ENCODE measurements around the gene LURAP1L. TPM values are rescaled to one million over a fixed set of nuclear protein-coding genes. Genes with fewer than 3 reads are reported as not detected.

The LURAP1L gene
- total RNA-seq, 2 donors from 2014 or later: not detected

- Mint-ChIP-seq H3K36me3 (ENCODE audit: low read depth) (no peaks in the 10 kb centered on the region), H3K27ac (no peak overlapping the region), H3K4me1 (no peaks in the 10 kb centered on the region), H3K27me3 (no peaks in the 10 kb centered on the region), H3K4me3 (no peak overlapping the region), H3K9me3 (peaks cover 13% of the 10 kb centered on the region)
- ATAC-seq (replicated peaks): no peak
These were observed 39.4 kb downstream of the LURAP1L start for GRCh38 chr9:12813960-12814876.

GRCh38 chr9:12814877-12815237, 40.0 kb downstream of the LURAP1L start:
- Mint-ChIP-seq H3K9me3 (peaks cover 10% of the 10 kb centered on the region), H3K36me3 (ENCODE audit: low read depth) (no peaks in the 10 kb centered on the region), H3K4me3 (no peak overlapping the region), H3K27ac (no peak overlapping the region), H3K4me1 (no peaks in the 10 kb centered on the region), H3K27me3 (no peaks in the 10 kb centered on the region)
- no peak for ATAC-seq (replicated peaks)

DNA sequence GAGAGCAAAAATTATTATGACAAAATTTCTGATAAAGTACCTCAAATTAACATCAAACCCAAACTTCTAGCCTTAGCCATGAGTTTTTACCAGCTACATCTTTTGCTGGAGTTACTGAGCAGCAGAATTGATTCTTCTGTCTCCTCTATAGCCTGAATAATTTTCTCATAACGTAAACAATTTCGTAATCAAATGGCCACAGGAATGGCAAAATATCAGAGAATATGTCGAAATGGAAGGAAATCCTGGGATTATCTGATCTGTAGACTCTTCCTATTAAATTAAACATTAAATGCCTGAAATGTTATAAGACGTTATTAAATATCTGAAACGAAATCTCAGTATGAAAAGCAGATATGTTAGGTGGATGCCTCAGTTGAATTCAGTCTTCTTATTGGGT, 41.1 kb downstream of the LURAP1L start:
- ATAC-seq (replicated peaks): no peak
- Mint-ChIP-seq H3K27me3 (no peaks in the 10 kb centered on the region), H3K36me3 (ENCODE audit: low read depth) (no peaks in the 10 kb centered on the region), H3K4me1 (no peaks in the 10 kb centered on the region), H3K9me3 (peaks cover 10% of the 10 kb centered on the region), H3K27ac (no peak overlapping the region), H3K4me3 (no peak overlapping the region)

GRCh38 chr9:12816656-12817101, 41.9 kb downstream of the LURAP1L start:
- no peak overlapping the region for H3K4me3 Mint-ChIP-seq
- H3K27ac Mint-ChIP-seq: no peak overlapping the region
- no peak for ATAC-seq (replicated peaks)
- H3K27me3 Mint-ChIP-seq: no peaks in the 10 kb centered on the region
- no peaks in the 10 kb centered on the region for H3K36me3 Mint-ChIP-seq (ENCODE audit: low read depth)
- no peaks in the 10 kb centered on the region for H3K4me1 Mint-ChIP-seq
- peaks cover 10% of the 10 kb centered on the region for H3K9me3 Mint-ChIP-seq

GRCh38 chr9:12817702-12818101, 42.9 kb downstream of the LURAP1L start:
- no peak overlapping the region for H3K4me3 Mint-ChIP-seq
- no peak overlapping the region for H3K27ac Mint-ChIP-seq
- no peak for ATAC-seq (replicated peaks)
- peaks cover 10% of the 10 kb centered on the region for H3K9me3 Mint-ChIP-seq
- H3K36me3 Mint-ChIP-seq (ENCODE audit: low read depth): no peaks in the 10 kb centered on the region
- no peaks in the 10 kb centered on the region for H3K4me1 Mint-ChIP-seq
- H3K27me3 Mint-ChIP-seq: no peaks in the 10 kb centered on the region

- Mint-ChIP-seq H3K36me3 (ENCODE audit: low read depth) (no peaks in the 10 kb centered on the region), H3K27ac (no peak overlapping the region)
These were observed 43.7 kb downstream of the LURAP1L start for GRCh38 chr9:12818431-12819000.

GRCh38 chr9:12819436-12820185, 44.8 kb downstream of the LURAP1L start:
- H3K4me1 Mint-ChIP-seq: no peaks in the 10 kb centered on the region
- no peak overlapping the region for H3K4me3 Mint-ChIP-seq
- H3K36me3 Mint-ChIP-seq (ENCODE audit: low read depth): no peaks in the 10 kb centered on the region
- no peak for ATAC-seq (replicated peaks)
- H3K27ac Mint-ChIP-seq: no peak overlapping the region
- H3K9me3 Mint-ChIP-seq: peaks cover 10% of the 10 kb centered on the region
- no peaks in the 10 kb centered on the region for H3K27me3 Mint-ChIP-seq

More at GRCh38 chr9:12818431-12819000, 43.7 kb downstream of the LURAP1L start:
- Mint-ChIP-seq H3K4me1 (no peaks in the 10 kb centered on the region), H3K4me3 (no peak overlapping the region), H3K27me3 (no peaks in the 10 kb centered on the region), H3K9me3 (peaks cover 10% of the 10 kb centered on the region)
- ATAC-seq (replicated peaks): no peak

GRCh38 chr9:12822111-12822510, 47.3 kb downstream of the LURAP1L start:
- H3K36me3 Mint-ChIP-seq (ENCODE audit: low read depth): no peaks in the 10 kb centered on the region
- ATAC-seq (replicated peaks): no peak
- no peak overlapping the region for H3K27ac Mint-ChIP-seq
- H3K9me3 Mint-ChIP-seq: peaks cover 3% of the 10 kb centered on the region
- H3K4me3 Mint-ChIP-seq: no peak overlapping the region
- no peaks in the 10 kb centered on the region for H3K4me1 Mint-ChIP-seq
- H3K27me3 Mint-ChIP-seq: no peaks in the 10 kb centered on the region

DNA sequence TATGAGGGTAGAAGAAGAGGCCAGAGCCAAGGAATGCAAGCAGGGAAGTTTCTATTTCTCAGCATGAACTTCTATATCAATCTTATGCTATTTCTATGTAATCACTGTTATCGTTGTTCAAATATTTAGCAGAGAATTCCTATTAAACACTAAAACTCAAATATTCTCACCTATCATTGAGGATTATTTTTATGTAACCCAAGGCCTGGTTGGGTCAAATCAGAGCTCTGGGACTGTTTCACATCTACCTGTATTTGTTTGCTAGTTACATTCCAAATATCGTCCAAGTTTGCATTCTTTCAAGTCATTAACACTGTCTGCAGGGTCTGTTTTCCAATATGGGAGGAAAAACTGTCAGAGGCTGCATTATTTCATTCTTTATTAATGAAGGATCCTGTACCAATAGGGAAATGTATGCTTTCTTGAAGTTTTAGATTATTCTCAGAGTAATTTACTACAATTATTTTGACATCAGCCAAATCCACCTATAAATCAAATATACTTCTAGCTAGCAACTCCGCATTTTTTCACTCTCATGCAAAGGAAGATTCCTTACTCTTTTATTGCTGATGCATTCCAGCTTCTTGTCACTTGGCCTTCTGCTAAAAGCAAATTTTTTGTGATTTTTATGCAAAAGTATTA, 52.2 kb downstream of the LURAP1L start:
- Mint-ChIP-seq H3K4me3 (no peak overlapping the region), H3K36me3 (ENCODE audit: low read depth) (no peaks in the 10 kb centered on the region), H3K27me3 (no peaks in the 10 kb centered on the region), H3K9me3 (no peaks in the 10 kb centered on the region), H3K4me1 (no peaks in the 10 kb centered on the region), H3K27ac (no peak overlapping the region)
- no peak for ATAC-seq (replicated peaks)

DNA sequence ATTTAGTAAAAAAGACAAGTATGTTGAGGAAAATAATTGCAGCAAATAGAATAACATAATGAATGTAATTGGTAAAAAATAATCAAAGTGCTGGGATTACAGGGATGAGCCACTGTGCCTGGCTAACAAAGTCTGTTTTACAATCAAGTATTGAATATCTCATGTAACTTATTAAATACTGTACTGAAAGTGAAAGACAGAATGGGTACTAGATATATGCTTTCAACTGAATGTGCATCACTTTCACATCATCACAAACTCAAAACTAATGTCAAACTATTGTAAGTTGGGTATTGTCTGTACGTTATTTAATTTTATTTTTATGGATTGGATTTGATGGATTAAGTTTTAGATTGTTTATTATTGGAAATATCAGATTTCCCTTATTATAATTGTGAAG, 58.9 kb downstream of the LURAP1L start:
- Mint-ChIP-seq H3K27me3 (no peaks in the 10 kb centered on the region), H3K36me3 (ENCODE audit: low read depth) (no peaks in the 10 kb centered on the region), H3K4me1 (no peaks in the 10 kb centered on the region), H3K9me3 (peaks cover 14% of the 10 kb centered on the region), H3K4me3 (no peak overlapping the region), H3K27ac (no peak overlapping the region)
- ATAC-seq (replicated peaks): no peak

DNA sequence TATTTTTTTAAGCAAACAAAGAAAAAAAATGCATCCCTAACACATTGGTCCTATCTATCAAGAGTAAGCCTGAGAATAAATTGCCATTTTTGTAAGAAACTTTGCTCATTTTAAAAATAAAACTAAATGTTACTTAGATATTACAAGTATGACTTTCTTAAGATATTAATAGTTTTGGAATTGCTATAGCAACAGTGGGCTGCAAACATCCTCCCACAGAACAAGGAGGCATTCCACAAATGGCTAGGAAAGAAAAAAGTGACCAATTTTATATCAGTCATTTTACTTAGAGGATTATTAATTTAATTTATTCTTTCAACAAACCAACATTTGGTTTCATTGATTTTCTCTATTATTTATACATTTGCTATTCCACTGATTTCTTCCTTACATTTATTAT, 63.7 kb downstream of the LURAP1L start:
- no peak overlapping the region for H3K27ac Mint-ChIP-seq
- no peaks in the 10 kb centered on the region for H3K36me3 Mint-ChIP-seq (ENCODE audit: low read depth)
- no peak overlapping the region for H3K4me3 Mint-ChIP-seq
- H3K27me3 Mint-ChIP-seq: no peaks in the 10 kb centered on the region
- ATAC-seq (replicated peaks): no peak
- H3K9me3 Mint-ChIP-seq: peaks cover 27% of the 10 kb centered on the region
- H3K4me1 Mint-ChIP-seq: no peaks in the 10 kb centered on the region

DNA sequence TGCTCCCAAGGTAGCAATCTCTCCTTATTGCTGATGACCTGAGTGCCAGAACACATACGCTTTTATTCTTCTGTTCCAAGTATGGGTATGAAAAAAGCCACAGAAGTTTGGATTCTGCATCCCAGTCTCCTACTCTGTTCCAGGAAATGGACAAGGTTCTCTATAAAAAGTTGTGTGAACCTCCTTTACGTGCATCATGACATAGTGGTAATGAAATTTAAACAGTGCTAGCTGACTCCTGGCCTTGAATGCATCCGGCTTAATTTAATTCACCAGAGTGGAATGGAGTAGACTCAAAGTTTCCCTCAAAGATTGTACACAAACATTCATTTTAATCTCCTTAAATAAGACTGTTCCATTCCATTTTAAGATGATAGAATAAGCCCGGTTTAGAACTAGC, 68.9 kb downstream of the LURAP1L start:
- no peak for ATAC-seq (replicated peaks)
- Mint-ChIP-seq H3K4me1 (no peaks in the 10 kb centered on the region), H3K27ac (no peak overlapping the region), H3K36me3 (ENCODE audit: low read depth) (no peaks in the 10 kb centered on the region), H3K4me3 (no peak overlapping the region), H3K9me3 (peaks cover 23% of the 10 kb centered on the region), H3K27me3 (no peaks in the 10 kb centered on the region)

- Mint-ChIP-seq H3K4me3 (no peak overlapping the region), H3K36me3 (ENCODE audit: low read depth) (no peaks in the 10 kb centered on the region), H3K4me1 (no peaks in the 10 kb centered on the region), H3K9me3 (peaks cover 23% of the 10 kb centered on the region), H3K27me3 (no peaks in the 10 kb centered on the region), H3K27ac (no peak overlapping the region)
- no peak for ATAC-seq (replicated peaks)
These were observed 71.2 kb downstream of the LURAP1L start for GRCh38 chr9:12846035-12846434.

- no peak overlapping the region for H3K27ac Mint-ChIP-seq
- H3K4me1 Mint-ChIP-seq: no peaks in the 10 kb centered on the region
- no peak overlapping the region for H3K4me3 Mint-ChIP-seq
- H3K36me3 Mint-ChIP-seq (ENCODE audit: low read depth): no peaks in the 10 kb centered on the region
- no peak for ATAC-seq (replicated peaks)
- H3K9me3 Mint-ChIP-seq: peaks cover 21% of the 10 kb centered on the region
- no peaks in the 10 kb centered on the region for H3K27me3 Mint-ChIP-seq
These were observed 72.7 kb downstream of the LURAP1L start for GRCh38 chr9:12847561-12847960.

Measured in activated T-helper 17 cell treated with anti-CD3 and anti-CD28 coated beads, Interleukin-2, amount 50 U/mL, for 72 hours (primary cell).